Cerebellar nuclear complex (tissue), 1 donor: ENCODE results near the gene GPR15LG.
"Not testable (repeated sequence)": the region's sequence is repeated elsewhere in the genome, so short reads cannot be mapped to it uniquely, and the experiment has no call there.

Source experiments
- DNase-seq, 2 experiments: peaks; one replicate each; lab custom pipeline; 2025; lab: John Stamatoyannopoulos, UW

The GPR15LG gene

GRCh38 chr10:84166620-84167288 lies 6.8 kb upstream of the GPR15LG start:
- DNase-seq, result no peak

- not testable (repeated sequence) for DNase-seq
These were observed 6.3 kb upstream of the GPR15LG start for GRCh38 chr10:84167289-84167653.

- DNase-seq, result not testable (repeated sequence)
These were observed 5.2 kb upstream of the GPR15LG start for GRCh38 chr10:84168382-84168781.

- DNase-seq, result not testable (repeated sequence)
These were observed 2.4 kb upstream of the GPR15LG start for GRCh38 chr10:84171237-84171636.

GRCh38 chr10:84171700-84172466 lies 1.7 kb upstream of the GPR15LG start:
- DNase-seq, result not testable (repeated sequence)

GRCh38 chr10:84172467-84173356 lies 889 bp upstream of the GPR15LG start:
- DNase-seq, result no peak

GRCh38 chr10:84175436-84175835 lies 1.8 kb downstream of the GPR15LG start:
- no peak for DNase-seq

- no peak for DNase-seq
These were observed 2.8 kb downstream of the GPR15LG start for GRCh38 chr10:84176351-84176750.

GRCh38 chr10:84176836-84177474 lies 3.4 kb downstream of the GPR15LG start:
- DNase-seq, result no peak

- DNase-seq, result peak in 1 of 2 experiments; percentile 44
These were observed 4.0 kb downstream of the GPR15LG start for GRCh38 chr10:84177541-84178141.

GRCh38 chr10:84178160-84178609 lies 4.6 kb downstream of the GPR15LG start:
- no peak for DNase-seq

GRCh38 chr10:84179059-84179710 lies 5.6 kb downstream of the GPR15LG start:
- peak in 1 of 2 experiments; percentile 24 for DNase-seq

GRCh38 chr10:84180386-84180785 lies 6.8 kb downstream of the GPR15LG start:
- not testable (repeated sequence) for DNase-seq

- no peak for DNase-seq
These were observed 8.0 kb downstream of the GPR15LG start for GRCh38 chr10:84181631-84182030.

GRCh38 chr10:84184517-84184916 lies 10.9 kb downstream of the GPR15LG start:
- DNase-seq, result no peak

GRCh38 chr10:84185526-84186175 lies 12.1 kb downstream of the GPR15LG start:
- DNase-seq, result no peak

GRCh38 chr10:84188815-84189214 lies 15.2 kb downstream of the GPR15LG start:
- DNase-seq, result no peak

GRCh38 chr10:84190621-84191020 lies 17.0 kb downstream of the GPR15LG start:
- DNase-seq, result no peak

GRCh38 chr10:84191106-84191505 lies 17.5 kb downstream of the GPR15LG start:
- no peak for DNase-seq

GRCh38 chr10:84193327-84193726 lies 19.7 kb downstream of the GPR15LG start:
- DNase-seq, result no peak
